HG03064 (cell line): ENCODE data around the gene BRME1.
A peak's percentile ranks its signal among the peaks of the same experiment; 100 is the strongest.
"Not testable (repeated sequence)": the region's sequence is repeated elsewhere in the genome, so short reads cannot be mapped to it uniquely, and the experiment has no call there.

ENCODE experiments used
- ATAC-seq: cut with Tn5 transposase; IDR thresholded peaks from one replicate; pipeline ENCODE4 v1.9.1; 2021; ENCODE audit warnings: low read depth; ENCODE audit not compliant: unreplicated experiment

Gene BRME1

DNA sequence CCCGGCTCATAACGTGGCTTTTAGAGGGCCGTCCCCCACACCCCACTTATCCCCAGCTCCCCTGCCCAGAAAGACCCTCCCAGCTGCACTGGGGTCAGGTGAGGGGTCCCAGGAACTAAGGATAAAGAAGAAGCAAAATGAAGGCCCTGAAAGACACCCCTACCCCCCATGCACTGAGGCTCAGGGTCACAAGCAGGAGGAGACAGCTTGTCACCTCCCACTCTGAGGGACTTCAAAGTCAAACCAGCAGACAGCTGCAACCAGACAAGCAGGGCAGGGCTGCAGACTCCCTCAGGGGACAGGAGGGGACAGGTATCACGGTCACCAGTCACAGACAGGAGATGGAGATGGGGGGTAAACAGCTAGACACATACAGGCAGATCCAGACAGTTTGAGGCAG lies 35.0 kb downstream of the BRME1 start:
- ATAC-seq, result no peak

DNA sequence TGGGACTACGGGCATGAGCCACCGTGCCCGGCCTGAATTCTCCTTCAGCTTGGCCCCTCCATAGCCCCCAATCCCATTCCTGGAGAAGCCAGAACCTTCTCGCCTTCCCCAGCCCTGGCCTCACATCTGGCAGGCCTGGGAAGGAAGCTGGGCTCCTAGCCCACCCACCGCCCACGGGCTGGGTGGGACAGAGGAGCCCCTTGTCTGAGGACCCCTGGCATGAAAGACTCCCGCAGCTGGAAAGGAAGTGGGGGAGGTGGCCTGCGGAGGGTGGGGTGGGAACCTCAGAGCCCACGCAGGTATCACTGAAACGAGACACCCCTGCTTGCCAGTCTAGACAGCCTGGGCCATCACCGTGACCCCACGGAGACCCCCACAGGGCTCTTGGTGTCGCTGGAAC lies 36.6 kb downstream of the BRME1 start:
- no peak for ATAC-seq

DNA sequence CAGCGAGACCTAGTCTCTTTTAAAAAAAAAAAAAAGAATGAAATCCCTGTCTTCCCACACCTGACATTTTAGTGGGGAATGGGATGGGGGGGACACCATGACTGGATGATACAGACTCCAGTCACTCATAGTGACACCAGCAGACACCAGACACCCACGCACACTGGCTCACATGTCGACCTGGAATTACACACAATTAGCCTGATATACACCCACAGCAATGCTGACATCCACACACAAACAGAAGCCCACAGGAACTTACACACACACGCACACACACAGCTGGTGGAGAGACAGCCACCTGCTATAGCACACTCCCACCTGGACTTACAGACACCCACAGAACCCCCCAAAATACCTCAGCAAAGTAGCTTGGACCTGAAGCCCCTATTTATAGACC lies 37.3 kb downstream of the BRME1 start:
- ATAC-seq, result no peak

DNA sequence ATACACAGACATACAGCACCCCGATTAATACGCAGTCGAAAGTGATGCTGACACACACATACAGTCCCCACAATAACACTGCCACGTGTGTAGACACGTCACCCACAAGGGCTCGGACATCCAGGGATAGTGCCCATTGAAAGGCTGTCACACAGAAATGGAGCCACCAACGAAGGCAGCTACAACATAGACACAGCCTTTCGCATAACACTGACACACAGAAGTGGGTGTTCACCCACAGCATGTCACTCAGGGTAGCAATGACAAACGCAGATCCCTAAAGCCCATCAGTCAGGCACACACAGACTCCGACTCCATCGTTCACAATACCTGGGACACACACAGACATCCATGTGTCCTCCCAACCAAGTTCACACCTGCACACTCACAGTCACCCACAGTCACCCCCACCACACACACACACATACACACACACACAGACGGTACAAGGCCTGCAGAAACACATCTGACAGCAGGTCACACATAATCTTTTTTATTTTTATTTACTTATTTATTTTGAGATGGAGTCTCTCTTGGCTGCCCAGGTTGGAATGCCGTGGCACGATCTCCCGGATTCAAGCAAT lies 39.4 kb downstream of the BRME1 start:
- ATAC-seq, result no peak

DNA sequence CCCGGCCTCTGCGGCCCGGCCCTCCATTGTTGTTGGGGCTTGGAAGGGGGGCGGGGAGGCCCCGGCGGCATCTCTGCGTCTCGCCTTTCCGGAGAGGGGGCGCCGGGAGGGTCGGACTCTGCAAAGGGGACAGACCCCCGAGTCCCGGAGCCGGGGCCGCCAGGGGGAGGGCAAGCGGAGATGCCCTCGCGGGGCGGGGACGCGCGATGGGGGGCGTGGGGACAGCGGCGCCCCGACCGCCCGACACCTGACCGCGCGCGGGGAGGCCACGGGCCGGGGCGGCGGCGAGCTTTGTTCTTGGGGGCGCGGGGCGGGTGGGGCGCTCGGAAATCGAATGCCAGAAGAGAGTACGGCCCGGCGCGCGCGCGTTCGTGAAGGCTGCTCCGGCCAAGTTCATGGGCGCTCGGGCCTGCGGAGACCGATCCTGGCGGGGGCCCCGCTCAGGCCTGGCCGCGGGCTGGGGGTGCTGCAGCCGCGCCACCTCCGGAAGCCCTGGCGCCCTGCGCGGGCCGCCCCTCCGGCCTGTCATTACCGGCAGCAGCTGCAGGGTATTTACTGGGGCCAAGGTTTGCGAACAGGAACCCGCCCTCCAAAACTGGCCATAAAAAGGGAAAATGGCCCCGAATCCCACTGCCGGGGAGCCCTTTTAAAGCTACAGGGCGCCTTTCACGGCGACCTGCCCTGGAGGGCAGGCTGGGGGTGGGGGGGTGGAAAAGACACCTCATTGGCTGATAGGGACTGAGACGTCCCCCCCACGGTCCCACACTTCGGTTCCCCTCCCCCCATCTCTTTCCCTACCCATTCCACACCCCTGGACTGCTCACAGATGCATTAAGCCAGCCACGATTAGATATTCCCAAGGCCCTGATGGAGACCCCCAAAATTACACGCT lies 40.1 kb downstream of the BRME1 start:
- no peak for ATAC-seq

DNA sequence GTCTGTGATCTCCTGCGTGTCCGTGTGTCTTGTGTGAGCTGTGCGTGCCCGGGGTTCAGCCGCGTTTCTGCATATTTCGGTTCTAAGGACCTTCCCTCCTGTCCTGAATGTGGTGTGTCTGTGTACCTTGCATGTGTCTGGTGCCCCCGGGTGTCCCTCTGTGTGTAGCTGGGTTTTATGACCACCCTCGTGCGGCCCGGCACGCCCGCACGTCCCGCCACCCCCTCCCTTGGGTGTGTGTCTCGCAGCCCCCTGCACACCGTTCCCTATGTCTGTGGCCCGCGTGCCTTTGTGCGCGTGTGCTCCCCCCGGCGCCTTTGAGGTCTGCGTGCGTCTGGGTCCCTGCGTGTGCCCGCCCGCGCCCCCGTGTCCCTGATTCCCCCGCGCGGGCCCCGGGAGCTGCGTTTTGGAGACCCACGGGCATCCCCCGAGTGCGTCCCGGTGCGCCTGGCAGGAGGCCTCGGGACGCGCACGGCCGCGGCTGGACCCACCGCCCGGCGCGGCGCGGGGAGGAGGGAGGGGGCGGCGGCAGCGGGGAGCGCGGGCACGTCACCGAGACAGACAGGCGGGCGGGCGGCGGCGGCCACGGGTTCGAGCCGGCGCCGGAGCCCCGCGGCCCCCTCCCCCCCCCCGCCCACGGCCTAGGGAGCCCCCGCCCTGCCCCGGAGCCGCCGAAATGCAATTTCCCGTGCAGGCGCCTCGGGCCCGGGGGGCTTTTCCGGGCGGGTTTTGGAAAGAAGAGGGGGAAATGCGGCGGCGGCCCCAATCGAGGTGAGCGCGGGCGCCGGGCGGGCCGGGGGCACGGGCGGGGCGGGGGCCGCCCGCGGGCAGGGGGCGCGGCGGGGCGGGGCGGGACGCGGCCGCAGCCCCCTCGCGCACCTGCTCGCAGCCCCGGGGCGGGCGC lies 41.0 kb downstream of the BRME1 start:
- no peak for ATAC-seq

DNA sequence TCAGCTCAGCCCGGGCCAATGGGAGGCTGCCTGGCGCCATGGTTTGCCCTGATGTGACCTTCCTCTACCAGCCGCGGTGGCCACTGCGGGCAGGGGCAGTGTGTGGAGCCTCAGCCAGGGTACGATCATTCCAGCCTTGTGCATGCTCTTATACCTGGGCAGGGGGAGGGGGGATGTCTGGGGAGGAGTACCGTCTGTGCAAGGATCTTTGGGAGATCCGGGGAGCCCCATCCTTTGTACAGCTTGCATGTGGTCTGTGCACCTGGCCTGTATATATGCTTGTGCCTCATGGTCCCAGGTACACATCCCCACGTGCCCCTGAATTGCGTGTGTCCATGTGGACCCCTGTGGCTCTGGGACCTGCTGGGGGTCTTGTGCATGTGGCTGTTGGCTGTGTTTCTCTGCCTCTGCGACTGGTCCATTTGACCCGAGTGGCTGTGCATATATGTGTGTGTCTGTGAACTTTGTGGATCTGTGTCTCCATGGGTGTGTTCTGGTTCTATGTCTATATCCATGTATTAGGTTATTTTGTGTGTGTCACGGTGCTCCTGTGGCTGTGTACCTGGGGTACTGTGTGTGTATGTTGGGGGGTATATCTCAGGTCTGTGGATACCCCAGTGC lies 41.8 kb downstream of the BRME1 start:
- no peak for ATAC-seq

DNA sequence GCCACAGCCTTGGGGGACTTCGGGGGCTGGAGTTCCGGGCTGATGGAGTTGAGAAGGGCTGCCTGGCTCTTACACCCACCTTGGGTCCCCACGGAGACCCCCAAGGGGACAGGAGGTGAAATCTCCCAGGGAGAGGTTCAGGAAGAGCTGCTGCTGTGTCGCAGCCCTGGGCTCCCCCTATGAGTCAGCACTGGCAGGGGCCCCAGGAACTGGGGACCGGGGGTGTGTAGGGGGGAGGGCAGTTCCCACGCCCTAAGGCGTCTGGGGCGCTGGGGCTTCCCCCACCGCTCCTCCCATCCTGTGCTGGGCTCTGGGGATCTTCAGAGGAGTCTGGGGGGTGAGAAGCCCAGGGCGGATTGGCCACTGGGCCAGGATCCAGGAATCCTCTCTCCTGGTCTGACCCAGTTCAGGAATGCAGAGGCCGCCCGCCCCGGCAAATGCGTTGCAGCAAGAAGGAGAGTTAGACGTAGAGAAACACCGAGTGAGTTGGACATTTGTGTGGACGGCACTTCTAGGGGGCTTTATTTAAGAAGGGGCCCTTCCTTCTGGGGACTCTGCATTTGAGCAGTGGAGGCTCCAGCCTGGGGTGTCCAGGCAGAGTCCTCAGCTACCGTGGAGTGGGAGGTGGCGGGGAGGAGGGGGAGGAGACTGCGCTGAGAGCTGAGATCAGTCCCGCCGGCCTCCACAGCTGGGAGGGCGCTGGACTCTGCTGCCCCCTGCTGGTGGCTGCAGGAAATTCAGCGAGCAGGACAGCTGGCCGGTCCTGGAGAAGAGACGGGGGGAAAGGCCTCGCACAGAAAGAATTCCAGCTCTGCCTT lies 44.0 kb downstream of the BRME1 start:
- ATAC-seq, result peak; percentile 72

DNA sequence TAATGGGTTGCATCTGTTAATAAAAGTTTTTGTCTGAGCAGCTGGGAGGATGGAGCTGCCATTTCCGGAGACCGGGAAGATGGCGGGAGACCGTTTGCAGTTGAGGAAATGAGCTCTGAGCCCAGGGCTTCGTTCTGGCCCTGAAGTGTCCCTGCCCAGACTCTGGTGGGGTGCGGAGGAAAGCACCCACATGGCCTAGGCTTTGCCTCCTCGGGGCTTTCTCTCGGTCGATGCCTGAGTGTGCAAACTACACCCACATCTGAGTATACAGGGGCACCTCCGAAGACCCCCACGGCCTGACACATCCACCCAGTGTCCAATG lies 44.6 kb downstream of the BRME1 start:
- ATAC-seq, result peak; percentile 28

DNA sequence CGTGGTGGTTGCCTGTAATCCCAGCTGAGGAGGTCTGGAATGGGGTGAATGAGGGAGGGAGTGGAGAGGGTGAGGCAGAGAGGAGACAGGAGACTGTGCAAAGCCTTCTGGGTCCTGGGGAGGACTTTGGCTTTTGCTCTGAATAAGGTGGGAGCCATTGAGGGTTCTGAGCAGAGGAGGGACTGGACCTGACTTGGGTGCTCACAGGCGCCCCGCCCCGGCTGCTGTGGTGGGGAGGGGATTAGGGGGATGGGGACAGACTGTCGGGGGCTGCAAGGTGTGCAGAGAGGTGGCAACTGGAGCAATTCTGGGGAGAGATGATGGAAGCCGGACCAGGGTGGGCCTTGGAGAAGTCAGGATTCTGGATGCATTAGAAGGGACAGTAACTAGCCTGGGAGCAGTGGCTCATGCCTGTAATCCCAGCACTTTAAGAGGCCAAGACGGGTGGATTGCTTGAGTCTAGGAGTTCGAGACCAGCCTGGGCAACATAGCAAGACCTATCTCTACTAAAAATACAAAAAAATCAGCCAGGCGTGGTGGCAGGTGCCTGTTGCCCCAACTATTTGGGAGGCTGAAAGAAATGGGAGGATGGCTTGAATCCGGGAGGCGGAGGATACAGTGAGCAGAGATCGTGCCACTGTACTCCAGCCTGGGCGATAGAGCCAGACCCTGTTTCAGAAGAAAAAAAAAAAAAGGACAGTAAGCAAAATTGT lies 45.1 kb downstream of the BRME1 start:
- ATAC-seq, result no peak

DNA sequence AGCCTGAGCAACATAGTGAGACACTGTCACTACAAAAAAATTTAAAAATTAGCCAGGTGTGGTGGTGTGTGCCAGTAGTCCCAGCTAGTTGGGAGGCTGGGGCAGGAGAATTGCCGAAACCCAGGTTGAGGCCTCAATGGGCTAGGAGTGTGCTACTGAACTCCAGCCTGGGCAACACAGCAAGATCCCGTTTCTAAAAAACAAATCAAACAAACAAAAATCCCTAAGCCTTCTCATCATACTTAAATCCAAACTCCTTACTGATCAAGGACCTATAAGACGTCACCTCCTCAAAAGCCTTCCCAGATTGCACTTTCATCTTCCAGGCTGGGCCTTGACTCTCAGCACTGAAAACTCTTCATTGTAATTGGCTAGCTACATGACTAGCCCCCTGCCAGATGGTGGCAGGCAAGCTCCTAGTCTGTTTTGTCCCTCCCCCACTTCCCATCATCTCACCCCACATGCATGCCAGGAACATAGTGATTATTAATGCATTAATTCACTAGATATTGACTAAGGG lies 46.5 kb downstream of the BRME1 start:
- no peak for ATAC-seq

DNA sequence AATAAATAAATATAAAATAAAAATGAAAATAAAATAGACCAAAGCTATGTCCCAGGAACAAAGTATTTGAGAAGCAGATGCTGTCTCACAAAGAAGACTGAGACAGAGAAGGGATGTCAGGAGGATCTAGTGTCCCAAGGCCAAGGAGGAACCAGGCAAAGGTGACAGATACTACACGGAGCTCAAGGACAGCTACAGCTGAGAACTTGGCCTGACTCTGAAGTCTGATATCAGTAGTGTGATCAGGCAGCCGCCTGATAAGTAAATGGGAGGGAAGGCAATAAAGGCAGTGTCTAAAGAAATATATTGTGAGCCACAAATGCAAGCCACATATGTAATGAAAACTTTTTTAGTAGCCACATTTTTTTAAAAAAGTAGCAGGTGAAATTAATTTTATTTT lies 49.4 kb downstream of the BRME1 start:
- no peak for ATAC-seq

DNA sequence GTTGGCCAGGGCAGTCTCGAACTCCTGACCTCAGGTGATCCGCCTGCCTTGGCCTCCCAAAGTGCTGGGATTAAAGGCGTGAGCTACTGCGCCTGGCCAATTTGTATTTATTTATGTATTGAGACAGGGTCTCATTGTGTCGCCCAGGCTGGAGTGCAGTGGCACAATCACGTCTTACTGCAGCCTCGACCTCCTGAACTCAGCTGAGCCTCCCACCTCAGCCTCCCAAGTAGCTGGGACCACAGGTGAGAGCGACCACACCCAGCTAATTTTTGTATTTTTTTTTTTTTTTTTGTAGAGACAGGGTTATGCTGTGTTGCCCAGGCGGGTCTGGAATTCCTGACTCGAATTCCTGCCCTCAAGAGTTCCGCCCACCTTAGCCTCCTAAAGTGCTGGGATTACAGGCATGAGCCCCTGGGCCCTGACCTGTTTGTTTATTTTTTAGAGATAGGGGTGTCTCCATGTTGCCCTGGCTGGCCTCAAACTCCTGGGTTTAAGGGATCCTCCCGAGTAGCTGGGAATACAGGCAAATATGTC lies 53.7 kb downstream of the BRME1 start:
- not testable (repeated sequence) for ATAC-seq

DNA sequence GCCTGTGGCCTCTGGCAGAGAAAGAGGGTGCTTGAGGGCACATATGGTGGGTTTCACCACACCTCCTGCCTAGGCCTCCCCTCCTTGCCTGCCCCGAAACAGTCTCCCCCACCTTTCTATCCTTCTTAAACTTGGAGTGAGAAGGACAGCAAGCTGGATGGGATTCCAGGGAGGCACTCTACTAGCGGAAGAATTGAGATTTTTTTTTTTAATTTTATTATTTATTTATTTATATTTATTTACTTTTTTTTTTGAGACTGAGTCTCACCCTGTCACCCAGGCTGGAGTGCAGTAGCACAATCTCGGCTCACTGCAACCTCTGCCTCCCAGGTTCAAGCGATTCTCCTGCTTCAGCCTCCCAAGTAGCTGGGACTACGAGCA lies 54.2 kb downstream of the BRME1 start:
- ATAC-seq, result not testable (repeated sequence)

DNA sequence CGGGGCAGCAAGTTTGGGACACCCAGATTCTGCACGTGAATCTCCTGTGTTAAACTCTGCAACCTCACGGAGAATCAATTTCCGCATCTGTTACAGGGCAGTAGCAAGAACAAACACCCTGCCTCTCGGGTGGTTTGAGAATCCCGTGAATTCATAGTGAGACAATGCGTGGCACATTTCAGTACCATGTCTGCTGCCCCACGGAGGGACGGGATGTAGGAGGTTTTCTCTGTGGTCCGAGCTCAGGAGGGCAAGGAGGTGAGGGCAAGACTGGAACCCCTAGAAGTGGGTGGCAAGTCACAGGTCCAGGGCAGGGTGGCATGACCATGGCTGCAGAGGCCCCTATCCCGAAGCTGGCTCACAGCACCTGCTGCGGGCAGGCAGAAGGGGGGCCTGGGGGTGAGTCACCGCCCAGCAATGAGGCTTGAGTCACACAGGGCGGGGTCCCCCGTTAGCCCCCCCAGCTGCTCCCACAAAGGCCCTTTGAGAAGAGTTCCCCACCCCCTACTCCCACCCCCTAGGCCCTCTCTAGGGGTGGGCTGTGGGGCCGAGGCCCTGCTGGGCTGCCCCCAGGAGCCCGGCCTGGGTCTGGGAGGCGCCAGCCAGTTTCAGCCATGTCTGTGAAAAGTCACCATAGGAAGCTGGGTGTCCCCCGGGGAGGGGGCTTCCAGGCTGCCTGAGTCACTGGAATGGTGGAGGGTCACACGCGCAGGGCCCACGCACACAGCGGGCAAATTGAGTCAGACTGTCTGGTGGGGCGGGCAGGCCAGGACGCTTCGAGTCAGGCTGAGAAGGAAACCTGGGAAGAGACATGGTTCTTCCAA lies 54.8 kb downstream of the BRME1 start:
- no peak for ATAC-seq

DNA sequence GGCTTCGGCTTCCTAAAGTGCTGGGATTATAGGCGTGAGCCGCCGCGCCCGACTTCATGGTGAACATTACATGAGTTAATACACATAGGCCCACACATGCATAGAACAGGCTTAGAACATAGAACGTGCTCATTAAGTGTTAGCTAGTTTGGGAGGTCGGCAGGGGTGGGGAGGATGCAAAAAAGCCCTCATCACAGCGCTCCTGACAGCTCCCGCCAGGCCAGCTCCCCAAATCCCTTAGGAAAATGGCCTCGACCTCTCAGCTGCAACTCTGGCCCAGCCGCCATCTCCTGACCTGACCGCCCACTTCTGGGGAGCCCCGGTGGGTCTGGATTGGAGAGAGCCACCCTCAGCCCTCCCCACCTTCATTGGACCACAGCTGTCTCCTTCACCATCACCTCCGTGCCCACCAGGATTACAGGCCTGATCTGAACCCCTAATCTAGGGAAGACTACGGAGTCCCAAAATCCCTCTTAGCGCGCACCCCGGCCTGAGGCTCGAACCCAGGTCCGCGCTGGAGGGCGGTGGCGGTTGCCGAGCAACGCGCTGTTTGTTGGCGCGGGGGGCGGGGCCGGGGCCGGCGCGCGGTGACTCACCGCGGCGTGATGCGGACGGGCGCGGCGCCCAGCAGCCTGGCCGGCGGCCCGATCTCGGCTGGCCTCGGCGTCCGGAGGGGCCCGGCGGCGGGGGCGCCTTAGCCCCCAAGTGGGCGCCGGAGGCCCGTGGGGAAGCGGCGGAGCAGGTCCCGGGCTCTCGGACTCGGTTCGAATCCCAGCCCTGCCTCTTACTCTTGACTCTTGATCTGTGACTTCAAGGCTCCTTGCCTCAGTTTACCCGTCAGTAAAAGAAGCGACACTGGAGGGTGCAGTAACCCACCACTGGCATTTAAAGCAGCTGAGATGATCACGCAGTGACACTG lies 55.7 kb downstream of the BRME1 start:
- no peak for ATAC-seq
